ENCODE results near the gene MYO1B. TPM values are rescaled to one million over a fixed set of nuclear protein-coding genes. Genes with fewer than 3 reads are reported as not detected.

MYO1B gene
- total and polyA plus RNA-seq, 10 of the 15 experiments (the other 5 are each of a cell fraction or from before 2014, with no cell fraction given), result 0.10 to 4.2 (median 1.6) TPM

DNA sequence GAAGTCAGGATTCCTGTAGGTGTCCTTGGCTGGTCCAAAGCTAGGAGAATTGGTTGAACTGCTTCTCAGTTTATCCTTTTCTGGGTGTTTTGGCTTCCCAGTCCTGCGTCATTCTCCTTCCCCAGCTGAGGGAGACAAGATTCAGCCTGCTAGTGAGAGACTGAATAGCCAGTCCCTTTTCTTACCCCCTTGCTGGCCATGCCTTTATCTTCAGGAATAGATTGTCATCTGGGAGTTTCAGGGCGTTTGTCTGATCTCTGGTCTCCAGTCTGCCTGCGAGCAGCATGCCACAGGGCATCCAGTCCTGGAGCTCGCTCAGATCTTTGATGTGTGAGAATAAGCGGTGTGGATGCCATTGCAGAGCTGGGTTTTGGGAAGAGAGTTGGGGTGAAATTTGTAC, 5.8 kb downstream of the MYO1B start (continued):
- TF ChIP-seq NFYA (IDR thresholded peaks at IDR 0.05; ENCODE audit: borderline replicate concordance, low read depth, low read length) (no peak), PML (IDR thresholded peaks at IDR 0.05; ENCODE audit: low read length) (no peak), MLLT1 (IDR thresholded peaks at IDR 0.05) (no peak), ZBED1 (IDR thresholded peaks at IDR 0.05; ENCODE audit: borderline replicate concordance) (no peak), SKIL (IDR thresholded peaks at IDR 0.05; ENCODE audit: low read depth, poor library complexity, severe bottlenecking) (no peak), USF2 (IDR thresholded peaks at IDR 0.05; ENCODE audit: borderline replicate concordance, low read depth, low read length) (no peak), NR2C1 (IDR thresholded peaks at IDR 0.05) (no peak), SRF (IDR thresholded peaks at IDR 0.05; ENCODE audit: low read depth in 2 of 2, low read length in 2 of 2) (no peak), TARDBP (IDR thresholded peaks at IDR 0.05; ENCODE audit: borderline replicate concordance) (no peak), HCFC1 (IDR thresholded peaks at IDR 0.05; ENCODE audit: low read length) (no peak), NBN (IDR thresholded peaks at IDR 0.05) (no peak)

Measured in GM12878 (cell line).